Measurements from ENCODE around the gene OCA2. TPM values are rescaled to one million over a fixed set of nuclear protein-coding genes. Genes with fewer than 3 reads are reported as not detected.

The OCA2 gene
- total RNA-seq, 1 experiment from 2014 or later = 0.31 TPM

GRCh38 chr15:28103831-28104230, 4.7 kb upstream of the OCA2 start:
- Histone ChIP-seq H3K14ac (ENCODE audit: insufficient read depth, low read length) (no peak overlapping the region), H2BK12ac (ENCODE audit: insufficient read length, low read depth, low read length) (no peak overlapping the region), H3K23me2 (ENCODE audit: insufficient read length, low read depth, low read length, poor library complexity, severe bottlenecking) (peaks cover 14% of the 10 kb centered on the region), H3K27me3 (ENCODE audit: insufficient read depth, low read length) (peaks cover 37% of the 10 kb centered on the region; the same call in 1 of the 2 replicates), H2BK15ac (ENCODE audit: low read depth, low read length) (no peak overlapping the region), H3T11ph (ENCODE audit: low read length) (no peak overlapping the region), H3K18ac (ENCODE audit: insufficient read length, low read depth, low read length) (no peak overlapping the region), H3K9ac (ENCODE audit: extremely low read depth, insufficient read length, low read length) (no peak overlapping the region), H2AFZ (ENCODE audit: low read length) (no peak overlapping the region), H2BK120ac (ENCODE audit: low read depth, low read length, poor library complexity, severe bottlenecking) (no peak overlapping the region), H3K56ac (ENCODE audit: insufficient read length, low read depth, low read length) (no peak overlapping the region), H4K5ac (ENCODE audit: insufficient read length, low read depth, low read length) (no peak overlapping the region), H3K9me3 (ENCODE audit: control insufficient read depth, low read depth, low read length) (no peaks in the 10 kb centered on the region), H3K27ac (ENCODE audit: insufficient read length, low read depth, low read length) (no peak overlapping the region), H3K79me1 (ENCODE audit: insufficient read depth, low read depth, low read length, poor library complexity, severe bottlenecking) (no peaks in the 10 kb centered on the region), H3K79me2 (ENCODE audit: insufficient read depth, low read length) (no peaks in the 10 kb centered on the region), H3K4ac (ENCODE audit: low read depth, low read length) (no peak overlapping the region), H2AK5ac (ENCODE audit: insufficient read length, low read length) (no peak overlapping the region), H4K91ac (ENCODE audit: insufficient read length, low read depth, low read length) (no peak overlapping the region), H3K4me1 (ENCODE audit: insufficient read depth, low read length) (no peaks in the 10 kb centered on the region; the same call in 1 of the 2 replicates), H2BK5ac (ENCODE audit: insufficient read length, low read length) (no peak overlapping the region), H3K4me2 (ENCODE audit: insufficient read depth, insufficient read length, low read length) (no peak overlapping the region), H2BK20ac (ENCODE audit: low read depth, low read length, poor library complexity, severe bottlenecking) (no peak overlapping the region), H3K23ac (ENCODE audit: insufficient read length, low read depth, low read length) (no peak overlapping the region), H4K8ac (replicated peaks; ENCODE audit: insufficient read length, low read depth, low read length) (no peak overlapping the region), H4K20me1 (ENCODE audit: control insufficient read depth, insufficient read depth, insufficient read length) (no peaks in the 10 kb centered on the region)
- no CpG with 5 or more reads among the region's 10 CpGs for WGBS (ENCODE audit: extremely low coverage, insufficient read length, low lambda C conversion rate)
- Mint-ChIP-seq H3K36me3 (ENCODE audit: insufficient read depth in 1 of 3, low read depth in 3 of 3) (peaks cover 0 to 5% (median 0%) of the 10 kb centered on the region in 3 experiments; a peak in 1 of 7 replicates), H3K9me3 (peaks cover 4 to 5% of the 10 kb centered on the region in 2 experiments), H3K27me3 (ENCODE audit: low read depth) (peaks cover 83% of the 10 kb centered on the region), H3K27ac (no peak overlapping the region), H3K4me1 (peaks cover 17 to 23% of the 10 kb centered on the region in 2 experiments), H3K4me3 (no peak overlapping the region)
- no peak for TF ChIP-seq CTCF (conservative IDR thresholded peaks at IDR 0.05)
- DNase-seq = no peak

Measured in H9 (cell line).